HCT116 (cell line): ENCODE data around the gene CST11. TPM values are rescaled to one million over a fixed set of nuclear protein-coding genes. Genes with fewer than 3 reads are reported as not detected.

Experiments used
- ATAC-seq: fragments of 200-7000 bp; cut with Tn5 transposase; 2 replicates; pipeline ENCODE4 v1.9.1; 2020; ENCODE audit warnings: mild to moderate bottlenecking, moderate library complexity
- BruUV-seq: library from RNA; stranded (reverse); fragments of 400-500 nt; replicated peaks from 2 replicates; lab custom pipeline; 2021; lab: Mats Ljungman, UMichigan
- CTCF ChIA-PET: fragments of 300-600 bp; sonication (Branson Sonifier 250); formaldehyde crosslinking; loops from one replicate; lab custom pipeline; 2021; ENCODE audit warnings: antibody characterized with exemption; lab: Charles Lee
- POLR2A ChIA-PET: fragments of 300-600, 350-600 bp; sonication (Branson Sonifier 250); formaldehyde crosslinking; loops from one replicate; lab custom pipeline; 2021; ENCODE audit warnings: antibody characterized with exemption; lab: Charles Lee
- RAD21 ChIA-PET, 2 experiments: fragments of 300-600 bp; sonication (Branson Sonifier 250); formaldehyde crosslinking; loops; one replicate each; lab custom pipeline; 2023; ENCODE audit warnings: low total read pairs in 2 of 2; ENCODE audit not compliant: uncharacterized antibody in 2 of 2, unreplicated experiment in 2 of 2, low non-redundant PET in 1 of 2; lab: Charles Lee
- DNase-seq: peaks from one replicate; pipeline ENCODE4 v3.0.0-alpha.2; 2010; ENCODE audit warnings: low read depth, low spot score
- H2AFZ ChIP-seq: fragments of 200-600 bp; shearing (Covaris generic), sonication (generic); 2 replicates; pipeline ENCODE4 v1.6.1; 2017; ENCODE audit warnings: low read depth, mixed run types, mixed read lengths, antibody characterized with exemption, low read length; ENCODE audit not compliant: poor library complexity, severe bottlenecking
- H3K27ac ChIP-seq: 2 replicates; pipeline ENCODE4 v1.5.1; 2012; ENCODE audit warnings: low read depth, low read length
- H3K27me3 ChIP-seq: fragments of 200-600 bp; sonication (generic); 2 replicates; pipeline ENCODE4 v1.6.1; 2016; ENCODE audit warnings: mixed run types, low read length, mixed read lengths; ENCODE audit not compliant: insufficient read depth
- H3K36me3 ChIP-seq, 2 experiments: fragments of 200-500 bp in 1 of 2; fragments of 200-600 bp in 1 of 2; sonication (Bioruptor generic) in 1 of 2; sonication (generic) in 1 of 2; 2 replicates each; pipeline versions ENCODE4 v1.5.1 to v1.6.1; 2014 to 2016; ENCODE audit warnings: low read length in 2 of 2, inconsistent platforms in 1 of 2, mixed read lengths in 1 of 2, mixed run types in 1 of 2; ENCODE audit not compliant: insufficient read depth in 2 of 2, control insufficient read depth in 1 of 2
- H3K4me1 ChIP-seq, 2 experiments: fragments of 200-600 bp in 1 of 2; sonication (generic) in 1 of 2; 2 replicates each; pipeline versions ENCODE4 v1.5.1 to v1.6.1; 2012 to 2017; ENCODE audit warnings: low read length in 2 of 2, inconsistent platforms in 1 of 2, mild to moderate bottlenecking in 1 of 2, mixed read lengths in 1 of 2, mixed run types in 1 of 2, moderate library complexity in 1 of 2; ENCODE audit not compliant: insufficient read depth in 2 of 2, control insufficient read depth in 1 of 2
- H3K4me2 ChIP-seq: fragments of 200-600 bp; sonication (generic); 2 replicates; pipeline ENCODE4 v1.6.1; 2017; ENCODE audit warnings: mixed run types, low read length, mixed read lengths
- H3K4me3 ChIP-seq, 2 experiments: fragments of 200-600 bp in 1 of 2; sonication (generic) in 1 of 2; replicated peaks in 1 of 2; 2 replicates each; pipeline ENCODE4 v1.5.1; 2011 to 2016; ENCODE audit warnings: low read length in 2 of 2, control low read depth in 1 of 2, low read depth in 1 of 2, mild to moderate bottlenecking in 1 of 2, mixed read lengths in 1 of 2, mixed run types in 1 of 2
- H3K79me2 ChIP-seq: fragments of 200-600 bp; sonication (generic); 2 replicates; pipeline ENCODE4 v1.6.1; 2017; ENCODE audit warnings: mild to moderate bottlenecking, mixed run types, low read length, moderate library complexity, mixed read lengths; ENCODE audit not compliant: insufficient read depth
- H3K9ac ChIP-seq: fragments of 200-600 bp; sonication (generic); 2 replicates; pipeline ENCODE4 v1.6.1; 2016; ENCODE audit warnings: low read length, mixed read lengths
- H3K9me2 ChIP-seq: fragments of 200-600 bp; sonication (generic), shearing (Covaris generic); 2 replicates; pipeline ENCODE4 v1.6.1; 2017; ENCODE audit warnings: mixed run types, mild to moderate bottlenecking, moderate library complexity; ENCODE audit not compliant: insufficient read depth
- H3K9me3 ChIP-seq, 2 experiments: fragments of 200-500 bp in 1 of 2; fragments of 200-600 bp in 1 of 2; sonication (Bioruptor generic) in 1 of 2; sonication (generic) in 1 of 2; 2 replicates each; pipeline ENCODE4 v1.6.1; 2014 to 2017; ENCODE audit warnings: low read length in 2 of 2, mixed read lengths in 2 of 2, inconsistent platforms in 1 of 2, low read depth in 1 of 2, mild to moderate bottlenecking in 1 of 2, mixed run types in 1 of 2, moderate library complexity in 1 of 2; ENCODE audit not compliant: control insufficient read depth in 1 of 2, insufficient read depth in 1 of 2
- H4K20me1 ChIP-seq: fragments of 200-600 bp; sonication (generic), shearing (Covaris generic); 2 replicates; pipeline ENCODE4 v1.6.1; 2017; ENCODE audit warnings: mixed run types, mild to moderate bottlenecking, moderate library complexity; ENCODE audit not compliant: insufficient read depth
- ATF3 ChIP-seq: IDR thresholded peaks from 2 replicates; pipeline ENCODE4 v1.6.1; 2012
- CEBPB ChIP-seq: IDR thresholded peaks from 2 replicates; pipeline ENCODE4 v1.6.1; 2012; ENCODE audit warnings: low read depth
- ELF1 ChIP-seq: IDR thresholded peaks from 2 replicates; pipeline ENCODE4 v1.6.1; 2012; ENCODE audit warnings: low read depth, borderline replicate concordance
- EZH2 ChIP-seq: fragments of 200-600 bp; sonication (generic); IDR thresholded peaks from 2 replicates; pipeline ENCODE4 v1.6.1; 2017; ENCODE audit warnings: antibody characterized with exemption, mixed run types
- EZH2phosphoT487 ChIP-seq: fragments of 200-600 bp; IDR thresholded peaks from 2 replicates; pipeline ENCODE4 v1.6.1; 2018; ENCODE audit warnings: antibody characterized with exemption, borderline replicate concordance
- FOSL1 ChIP-seq: IDR thresholded peaks from 2 replicates; pipeline ENCODE4 v1.6.1; 2012; ENCODE audit warnings: low read depth
- POLR2A ChIP-seq: IDR thresholded peaks from 2 replicates; pipeline ENCODE4 v1.7.0; 2011; ENCODE audit warnings: borderline replicate concordance; ENCODE audit not compliant: insufficient read depth, insufficient read length; ENCODE audit errors: extremely low read depth
- REST ChIP-seq: IDR thresholded peaks from 2 replicates; pipeline ENCODE4 v1.6.1; 2012; ENCODE audit warnings: low read depth
- SIN3A ChIP-seq: IDR thresholded peaks from 2 replicates; pipeline ENCODE4 v1.6.1; 2012; ENCODE audit warnings: low read depth
- SP1 ChIP-seq: IDR thresholded peaks from 2 replicates; pipeline ENCODE4 v1.6.1; 2012; ENCODE audit warnings: low read depth
- SRF ChIP-seq: IDR thresholded peaks from 2 replicates; pipeline ENCODE4 v1.6.1; 2012; ENCODE audit warnings: low read depth
- TCF7L2 ChIP-seq: IDR thresholded peaks from 2 replicates; pipeline ENCODE4 v1.7.0; 2011; ENCODE audit warnings: borderline replicate concordance, inconsistent platforms; ENCODE audit not compliant: insufficient read depth, insufficient read length; ENCODE audit errors: extremely low read depth
- ZFX ChIP-seq: fragments of 450-650 bp; IDR thresholded peaks from 2 replicates; pipeline ENCODE4 v1.6.1; 2017
- ZNF274 ChIP-seq: fragments of 200-500 bp; sonication (Bioruptor generic); IDR thresholded peaks from 2 replicates; pipeline ENCODE4 v1.6.1; 2014; ENCODE audit warnings: mild to moderate bottlenecking, low read depth, low read length, inconsistent platforms
- intact Hi-C: fragments of 100-400 bp; cut with micrococcal nuclease; formaldehyde crosslinking; loops from 2 replicates; pipeline ENCODE4 v1.10.0; 2022
- total RNA-seq: library from RNA; stranded (reverse); gene quantifications from one replicate; pipeline ENCODE4 v1.2.1, GENCODE V29; 2021; ENCODE audit not compliant: unreplicated experiment

Gene CST11
- total RNA-seq, 1 experiment from 2014 or later, result not detected

GRCh38 chr20:23420943-23421931 lies 31.4 kb downstream of the CST11 start, which contains the start of gene NAPB (continued):
- TF ChIP-seq REST (no peak), ZNF274 (no peak), EZH2phosphoT487 (no peak), ZFX (no peak), SIN3A (no peak), SP1 (no peak)

- intact Hi-C loops, result loop anchor here (10.0 kb wide), 1 partner anchor 55 kb away; the partner anchor contains the start of gene GZF1
- no peaks in the 10 kb centered on the region for H3K27me3 ChIP-seq
- H3K36me3 ChIP-seq, result no peaks in the 10 kb centered on the region
- peak overlapping the region; percentile 88 for H3K4me2 ChIP-seq
- H3K9ac ChIP-seq, result peak overlapping the region; percentile 88
- ATAC-seq (peak; percentile 19; the same call in 1 of the 2 replicates), DNase-seq (no peak)
- H3K9me2 ChIP-seq, result no peaks in the 10 kb centered on the region
- RAD21 ChIA-PET, result no interaction called here
- H4K20me1 ChIP-seq, result no peaks in the 10 kb centered on the region
- H3K4me1 ChIP-seq, result peaks cover 2 to 12% of the 10 kb centered on the region in 2 experiments; a peak in 3 of 4 replicates
- POLR2A ChIA-PET, result no interaction called here
- CTCF ChIA-PET, result no interaction called here
- BruUV-seq, result TSS peak; percentile 39
- H3K27ac ChIP-seq, result peak overlapping the region; percentile 69; the same call in 1 of the 2 replicates
- peaks cover 54% of the 10 kb centered on the region for H3K79me2 ChIP-seq
- TF ChIP-seq POLR2A, result no peak
- TF ChIP-seq TCF7L2, result no peak
- no peak for TF ChIP-seq REST
- no peak for TF ChIP-seq ZNF274
- TF ChIP-seq ATF3, result no peak
- no peak for TF ChIP-seq EZH2
- no peak for TF ChIP-seq CEBPB
- no peak for TF ChIP-seq ELF1
- no peak for TF ChIP-seq EZH2phosphoT487
- TF ChIP-seq SRF, result no peak
- no peak for TF ChIP-seq FOSL1
- TF ChIP-seq SIN3A, result no peak
- TF ChIP-seq, all 23 proteins: peak for 0
- H3K9me3 ChIP-seq, result no peaks in the 10 kb centered on the region
- H2AFZ ChIP-seq, result no peak overlapping the region
- H3K4me3 ChIP-seq, result peak overlapping the region; percentile 83 to 87
Observed at GRCh38 chr20:23419995-23420901, 32.4 kb downstream of the CST11 start.
